B cell (primary cell): ENCODE data around the gene RDH5. TPM values are rescaled to one million over a fixed set of nuclear protein-coding genes. Genes with fewer than 3 reads are reported as not detected.

ENCODE experiments used
- ATAC-seq: fragments of 200-7000 bp; cut with Tn5 transposase; one replicate; pipeline ENCODE4 v1.10.0; 2021; ENCODE audit warnings: low read depth, mild to moderate bottlenecking, moderate number of reproducible peaks, moderate library complexity
- CTCF ChIA-PET: fragments of 350-600 bp; sonication (Branson Sonifier 250); formaldehyde crosslinking; loops from one replicate; lab custom pipeline; 2021; ENCODE audit warnings: antibody characterized with exemption, inconsistent platforms; lab: Charles Lee
- POLR2A ChIA-PET: fragments of 350-600 bp; sonication (Branson Sonifier 250); formaldehyde crosslinking; loops from one replicate; lab custom pipeline; 2021; ENCODE audit warnings: antibody characterized with exemption; lab: Charles Lee
- DNase-seq: peaks from one replicate; pipeline ENCODE4 v3.0.0; 2013
- H2AFZ ChIP-seq: 2 replicates; pipeline ENCODE4 v1.6.1; 2012; ENCODE audit warnings: mild to moderate bottlenecking, low read depth, low read length; ENCODE audit not compliant: insufficient read depth, poor library complexity, severe bottlenecking
- H3K27ac ChIP-seq, 2 donors: 1 replicate in 1 of 2; 2 replicates in 1 of 2; pipeline ENCODE4 v1.5.1; 2012 to 2013; ENCODE audit warnings: low read length in 2 of 2, mild to moderate bottlenecking in 2 of 2, moderate library complexity in 1 of 2
- H3K27me3 ChIP-seq, 4 experiments: fragments of 200-600 bp in 1 of 4; sonication (generic) in 1 of 4; replicated peaks in 1 of 4; 1 replicate in 2 of 4; 2 replicates in 2 of 4; pipeline versions ENCODE4 v1.6.1 to v1.7.0; 2013 to 2016; ENCODE audit warnings: low read length in 3 of 4, mild to moderate bottlenecking in 2 of 4, mixed read lengths in 1 of 4, moderate library complexity in 1 of 4; ENCODE audit not compliant: insufficient read depth in 4 of 4, control insufficient read depth in 3 of 4; ENCODE audit errors: control extremely low read depth in 1 of 4
- H3K36me3 ChIP-seq, 2 experiments: replicated peaks in 1 of 2; 1 replicate in 1 of 2; 2 replicates in 1 of 2; pipeline versions ENCODE4 v1.6.1 to v1.7.1; 2013; ENCODE audit warnings: low read length in 1 of 2; ENCODE audit not compliant: insufficient read depth in 2 of 2, control insufficient read depth in 1 of 2; ENCODE audit errors: control extremely low read depth in 1 of 2, extremely low read depth in 1 of 2
- H3K4me1 ChIP-seq, 2 donors: fragments of 200-600 bp in 1 of 2; sonication (generic) in 1 of 2; 1 replicate in 1 of 2; 2 replicates in 1 of 2; pipeline versions ENCODE4 v1.5.1 to v1.6.1; 2013 to 2017; ENCODE audit warnings: low read length in 2 of 2; ENCODE audit not compliant: control insufficient read depth in 2 of 2, insufficient read depth in 2 of 2
- H3K4me2 ChIP-seq: replicated peaks from 2 replicates; pipeline ENCODE3; 2012; ENCODE audit warnings: mild to moderate bottlenecking, low read depth, low read length; ENCODE audit not compliant: poor library complexity, severe bottlenecking
- H3K4me3 ChIP-seq, 5 experiments: fragments of 200-600 bp in 1 of 5; sonication (generic) in 1 of 5; 1 replicate in 3 of 5; 2 replicates in 2 of 5; pipeline versions ENCODE4 v1.5.1 to v1.7.0; 2011 to 2016; ENCODE audit warnings: low read length in 4 of 5, mild to moderate bottlenecking in 4 of 5, low read depth in 2 of 5, control low read depth in 1 of 5, moderate library complexity in 1 of 5; ENCODE audit not compliant: insufficient read depth in 1 of 5; ENCODE audit errors: control extremely low read depth in 1 of 5, extremely low read depth in 1 of 5
- H3K79me2 ChIP-seq: fragments of 200-600 bp; sonication (generic); one replicate; pipeline ENCODE4 v1.6.0; 2016; ENCODE audit warnings: low read length; ENCODE audit not compliant: control insufficient read depth, insufficient read depth
- H3K9ac ChIP-seq: fragments of 200-600 bp; sonication (generic); 2 replicates; pipeline ENCODE4 v1.6.1; 2017; ENCODE audit warnings: mild to moderate bottlenecking, low read length, moderate library complexity
- H3K9me3 ChIP-seq, 3 donors: one replicate each; pipeline versions ENCODE4 v1.6.1 to v1.7.1; 2013; ENCODE audit warnings: low read length in 2 of 3; ENCODE audit not compliant: control insufficient read depth in 2 of 3, insufficient read depth in 1 of 3; ENCODE audit errors: control extremely low read depth in 1 of 3
- H4K20me1 ChIP-seq: 2 replicates; pipeline ENCODE4 v1.6.0; 2012; ENCODE audit warnings: mild to moderate bottlenecking, low read length; ENCODE audit not compliant: insufficient read depth, control insufficient read depth, poor library complexity, severe bottlenecking
- H3K27ac Mint-ChIP-seq: one replicate; pipeline ENCODE4 v1.8.0; 2021; ENCODE audit warnings: mixed read lengths
- H3K27me3 Mint-ChIP-seq: one replicate; pipeline ENCODE4 v1.8.0; 2021; ENCODE audit warnings: mixed read lengths
- H3K4me1 Mint-ChIP-seq: one replicate; pipeline ENCODE4 v1.8.0; 2021; ENCODE audit warnings: mixed read lengths
- H3K4me3 Mint-ChIP-seq: one replicate; pipeline ENCODE4 v1.8.0; 2021; ENCODE audit warnings: mixed read lengths
- H3K9me3 Mint-ChIP-seq: one replicate; pipeline ENCODE4 v1.8.0; 2022; ENCODE audit warnings: mixed read lengths; ENCODE audit not compliant: insufficient read depth
- EZH2 ChIP-seq: IDR thresholded peaks from 2 replicates; pipeline ENCODE4 v1.6.1; 2012; ENCODE audit warnings: borderline replicate concordance, low read depth, mild to moderate bottlenecking, moderate library complexity, low read length; ENCODE audit not compliant: insufficient read depth, poor library complexity, severe bottlenecking
- WGBS: methylation state at CpG from one replicate; pipeline ENCODE4 v1.1.5; 2013; ENCODE audit warnings: missing lambda C conversion rate; ENCODE audit not compliant: insufficient coverage; 5-methylcytosine and 5-hydroxymethylcytosine counted together
- intact Hi-C: fragments of 100-400 bp; cut with micrococcal nuclease; formaldehyde crosslinking; loops from one replicate; pipeline ENCODE4 v1.10.0; 2022
- polyA plus RNA-seq: library from polyadenylated mRNA; depleted of rRNA; stranded (reverse); fragments of >200 nt; gene quantifications from 2 replicates; pipeline ENCODE4 v1.2.3, GENCODE V29; 2012
- total RNA-seq, 2 donors: library from RNA; stranded (reverse); fragments of 120-200 nt in 1 of 2; gene quantifications; 1 replicate in 1 of 2; 2 replicates in 1 of 2; pipeline versions ENCODE4 v1.2.3 to v1.2.4, GENCODE V29; 2013 to 2022
- TF ChIP-seq, protein P1 (sequence below): fragments of 200-600 bp; IDR thresholded peaks from one replicate; pipeline ENCODE4 v1.8.0; 2022; ENCODE audit warnings: antibody characterized with exemption, mild to moderate bottlenecking

RDH5 gene
- total and polyA plus RNA-seq, 2 donors (not counting 1 experiment from before 2014, with no cell fraction given), result 32.6 to 37.8 TPM

DNA sequence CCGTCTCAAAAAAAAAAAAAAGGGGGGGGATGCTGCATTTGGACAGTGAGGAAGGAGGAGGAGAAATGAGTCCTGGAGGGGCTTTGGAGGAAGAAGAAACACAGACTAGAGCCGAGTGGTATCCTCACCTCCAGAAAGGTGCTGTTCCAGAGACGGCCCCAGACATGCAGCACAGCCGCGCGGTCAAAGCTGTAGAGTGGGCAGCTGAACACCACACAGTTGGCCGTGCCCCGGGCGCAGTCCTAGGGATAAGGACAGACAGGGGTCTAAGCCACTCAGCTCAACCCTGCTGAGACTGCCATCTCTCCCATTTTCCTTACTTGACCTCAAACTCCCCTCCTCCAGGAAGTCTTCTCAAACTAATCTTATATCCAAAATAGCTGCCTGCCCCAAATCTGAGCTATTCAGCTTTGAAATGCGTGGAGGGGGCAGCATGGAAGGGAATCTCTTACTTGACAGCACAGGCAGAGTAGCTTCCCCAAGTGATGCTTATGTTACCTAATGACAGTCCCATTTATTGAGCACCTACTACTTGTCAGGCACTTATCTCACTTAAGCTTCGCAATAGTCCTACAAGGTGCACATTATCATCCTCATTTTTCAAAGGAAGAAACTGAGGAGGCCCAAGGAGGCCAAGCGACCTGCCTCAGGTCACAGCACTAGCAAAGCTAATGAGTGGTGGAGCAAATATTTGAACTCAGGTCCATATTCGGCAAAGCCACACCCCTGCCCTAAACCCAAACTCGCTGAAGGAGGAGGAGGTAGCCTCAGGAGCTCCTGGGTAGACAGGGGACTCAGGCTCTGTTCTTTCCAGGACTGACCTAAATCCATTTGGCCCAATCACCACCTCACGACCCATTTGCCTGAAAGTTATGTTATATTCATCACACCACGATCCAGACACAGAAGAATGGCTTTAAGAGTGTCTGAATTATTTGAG, 31.2 kb upstream of the RDH5 start:
- Histone ChIP-seq H3K4me2 (no peak overlapping the region), H3K9me3 (no peaks in the 10 kb centered on the region), H4K20me1 (no peaks in the 10 kb centered on the region), H3K4me3 (no peak overlapping the region), H2AFZ (no peak overlapping the region), H3K4me1 (peaks cover 6 to 13% of the 10 kb centered on the region in 2 donors), H3K27me3 (no peaks in the 10 kb centered on the region), H3K36me3 (no peaks in the 10 kb centered on the region), H3K27ac (no peak overlapping the region), H3K79me2 (no peaks in the 10 kb centered on the region), H3K9ac (no peak overlapping the region)
- ATAC-seq, result no peak
- TF ChIP-seq, protein P1, sequence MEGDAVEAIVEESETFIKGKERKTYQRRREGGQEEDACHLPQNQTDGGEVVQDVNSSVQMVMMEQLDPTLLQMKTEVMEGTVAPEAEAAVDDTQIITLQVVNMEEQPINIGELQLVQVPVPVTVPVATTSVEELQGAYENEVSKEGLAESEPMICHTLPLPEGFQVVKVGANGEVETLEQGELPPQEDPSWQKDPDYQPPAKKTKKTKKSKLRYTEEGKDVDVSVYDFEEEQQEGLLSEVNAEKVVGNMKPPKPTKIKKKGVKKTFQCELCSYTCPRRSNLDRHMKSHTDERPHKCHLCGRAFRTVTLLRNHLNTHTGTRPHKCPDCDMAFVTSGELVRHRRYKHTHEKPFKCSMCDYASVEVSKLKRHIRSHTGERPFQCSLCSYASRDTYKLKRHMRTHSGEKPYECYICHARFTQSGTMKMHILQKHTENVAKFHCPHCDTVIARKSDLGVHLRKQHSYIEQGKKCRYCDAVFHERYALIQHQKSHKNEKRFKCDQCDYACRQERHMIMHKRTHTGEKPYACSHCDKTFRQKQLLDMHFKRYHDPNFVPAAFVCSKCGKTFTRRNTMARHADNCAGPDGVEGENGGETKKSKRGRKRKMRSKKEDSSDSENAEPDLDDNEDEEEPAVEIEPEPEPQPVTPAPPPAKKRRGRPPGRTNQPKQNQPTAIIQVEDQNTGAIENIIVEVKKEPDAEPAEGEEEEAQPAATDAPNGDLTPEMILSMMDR, result no peak
- no peak for TF ChIP-seq EZH2
- 98% methylated on average over 10 of the region's 16 CpGs for WGBS
- intact Hi-C loops, result no loop called here
- Mint-ChIP-seq H3K9me3 (no peaks in the 10 kb centered on the region), H3K27me3 (no peaks in the 10 kb centered on the region), H3K27ac (no peak overlapping the region), H3K4me3 (no peak overlapping the region), H3K4me1 (peaks cover 9% of the 10 kb centered on the region)
- POLR2A ChIA-PET, result no interaction called here
- CTCF ChIA-PET, result interaction anchor here (0.9 to 3.5 kb wide), 2 partner anchors 32 to 48 kb away, joined by 3 to 9 read pairs; no protein-coding TSS in a partner anchor
- DNase-seq, result no peak
